Measurements from ENCODE around the gene RASGRF2. TPM values are rescaled to one million over a fixed set of nuclear protein-coding genes. Genes with fewer than 3 reads are reported as not detected.

Gene RASGRF2
- total RNA-seq, 1 experiment from 2014 or later: 9.1 TPM

- Histone ChIP-seq H3K36me3 (ENCODE audit: insufficient read depth, low read length, poor library complexity, severe bottlenecking) (no peaks in the 10 kb centered on the region), H3K4me3 (ENCODE audit: low read depth, low read length, poor library complexity, severe bottlenecking) (no peak overlapping the region), H3K9me3 (ENCODE audit: low read depth, low read length, poor library complexity, severe bottlenecking) (no peaks in the 10 kb centered on the region), H3K27ac (ENCODE audit: low read depth, low read length, poor library complexity, severe bottlenecking) (no peak overlapping the region), H3K4me1 (ENCODE audit: insufficient read depth, low read length, poor library complexity, severe bottlenecking) (no peaks in the 10 kb centered on the region), H3K27me3 (replicated peaks; ENCODE audit: insufficient read depth, low read depth, low read length, poor library complexity) (no peaks in the 10 kb centered on the region)
- TF ChIP-seq CTCF (conservative IDR thresholded peaks at IDR 0.05; ENCODE audit: low read depth, low read length): no peak
- TF ChIP-seq EZH2 (IDR thresholded peaks at IDR 0.05; ENCODE audit: borderline replicate concordance, low read depth, low read length, poor library complexity, severe bottlenecking): no peak
- CTCF ChIA-PET: no interaction called here
- no TSS peak for BruUV-seq (replicated peaks)
- POLR2A ChIA-PET (ENCODE audit: low non-redundant PET): no interaction called here
- no peak for DNase-seq (ENCODE audit: low spot score)
- intact Hi-C loops (cut with micrococcal nuclease; ENCODE audit: unreplicated experiment): no loop called here
Observed at GRCh38 chr5:81203729-81204128, 243.6 kb downstream of the RASGRF2 start.

- no peak overlapping the region for H3K4me3 ChIP-seq (ENCODE audit: low read depth, low read length, poor library complexity, severe bottlenecking)
- CTCF ChIA-PET: no interaction called here
- POLR2A ChIA-PET (ENCODE audit: low non-redundant PET): no interaction called here
- no peaks in the 10 kb centered on the region for H3K9me3 ChIP-seq (ENCODE audit: low read depth, low read length, poor library complexity, severe bottlenecking)
- H3K27me3 ChIP-seq (replicated peaks; ENCODE audit: insufficient read depth, low read depth, low read length, poor library complexity): no peaks in the 10 kb centered on the region
- H3K27ac ChIP-seq (ENCODE audit: low read depth, low read length, poor library complexity, severe bottlenecking): no peak overlapping the region
- no peak for DNase-seq (ENCODE audit: low spot score)
- no TSS peak for BruUV-seq (replicated peaks)
- TF ChIP-seq CTCF (conservative IDR thresholded peaks at IDR 0.05; ENCODE audit: low read depth, low read length): no peak
- TF ChIP-seq EZH2 (IDR thresholded peaks at IDR 0.05; ENCODE audit: borderline replicate concordance, low read depth, low read length, poor library complexity, severe bottlenecking): no peak
- H3K36me3 ChIP-seq (ENCODE audit: insufficient read depth, low read length, poor library complexity, severe bottlenecking): no peaks in the 10 kb centered on the region
- H3K4me1 ChIP-seq (ENCODE audit: insufficient read depth, low read length, poor library complexity, severe bottlenecking): no peaks in the 10 kb centered on the region
- intact Hi-C loops (cut with micrococcal nuclease; ENCODE audit: unreplicated experiment): no loop called here
Observed at GRCh38 chr5:81204205-81204604, 244.0 kb downstream of the RASGRF2 start.

GRCh38 chr5:81205058-81205457 lies 244.9 kb downstream of the RASGRF2 start:
- DNase-seq (ENCODE audit: low spot score): no peak
- H3K27ac ChIP-seq (ENCODE audit: low read depth, low read length, poor library complexity, severe bottlenecking): no peak overlapping the region
- H3K4me3 ChIP-seq (ENCODE audit: low read depth, low read length, poor library complexity, severe bottlenecking): no peak overlapping the region
- no peaks in the 10 kb centered on the region for H3K4me1 ChIP-seq (ENCODE audit: insufficient read depth, low read length, poor library complexity, severe bottlenecking)
- no peaks in the 10 kb centered on the region for H3K27me3 ChIP-seq (replicated peaks; ENCODE audit: insufficient read depth, low read depth, low read length, poor library complexity)
- H3K36me3 ChIP-seq (ENCODE audit: insufficient read depth, low read length, poor library complexity, severe bottlenecking): no peaks in the 10 kb centered on the region
- ChIA-PET POLR2A (ENCODE audit: low non-redundant PET) (no interaction called here), CTCF (interaction anchor here (1.0 kb wide), 1 partner anchor 10 kb away, joined by 3 read pairs; no protein-coding TSS in a partner anchor)
- BruUV-seq (replicated peaks): no TSS peak
- H3K9me3 ChIP-seq (ENCODE audit: low read depth, low read length, poor library complexity, severe bottlenecking): no peaks in the 10 kb centered on the region
- intact Hi-C loops (cut with micrococcal nuclease; ENCODE audit: unreplicated experiment): no loop called here
- TF ChIP-seq EZH2 (IDR thresholded peaks at IDR 0.05; ENCODE audit: borderline replicate concordance, low read depth, low read length, poor library complexity, severe bottlenecking) (no peak), CTCF (conservative IDR thresholded peaks at IDR 0.05; ENCODE audit: low read depth, low read length) (peak; percentile 26; the same call in 1 of the 2 replicates)

Measured in A673 (cell line).